AG04450 (cell line): Measurements from ENCODE around the gene KCNK3. TPM values are rescaled to one million over a fixed set of nuclear protein-coding genes. Genes with fewer than 3 reads are reported as not detected.

ENCODE experiments used
- CTCF ChIA-PET: fragments of 300-600, 350-600 bp; formaldehyde crosslinking; extraction: SDS; loops from one replicate; lab custom pipeline; 2022; ENCODE audit warnings: antibody characterized with exemption, inconsistent platforms; lab: Charles Lee
- POLR2A ChIA-PET: fragments of 350-600 bp; formaldehyde crosslinking; extraction: SDS; loops from one replicate; lab custom pipeline; 2021; ENCODE audit warnings: antibody characterized with exemption, inconsistent platforms; lab: Yijun Ruan, JAX
- DNase-seq: peaks from one replicate; pipeline ENCODE4 v3.0.0-alpha.2; 2011; ENCODE audit warnings: low read depth, low spot score
- H3K27ac ChIP-seq: one replicate; pipeline ENCODE4 v1.5.1; 2012; ENCODE audit warnings: low read depth, low read length, control low read depth
- H3K27me3 ChIP-seq: one replicate; pipeline ENCODE4 v1.6.0; 2012; ENCODE audit warnings: low read length; ENCODE audit not compliant: control insufficient read depth, insufficient read depth
- H3K4me3 ChIP-seq: 2 replicates; pipeline ENCODE4 v1.5.1; 2011; ENCODE audit warnings: mild to moderate bottlenecking, low read depth, low read length, control low read depth
- H3K9me3 ChIP-seq: 2 replicates; pipeline ENCODE4 v1.5.1; 2012; ENCODE audit warnings: low read length; ENCODE audit not compliant: control insufficient read depth, insufficient read depth
- polyA plus RNA-seq: library from polyadenylated mRNA; depleted of rRNA; stranded (reverse); fragments of >200 nt; gene quantifications from 2 replicates; pipeline ENCODE4 v1.2.3, GENCODE V29; 2011
- TF ChIP-seq, protein P1 (sequence below): IDR thresholded peaks from 2 replicates; pipeline ENCODE4 v1.5.1; 2011; ENCODE audit warnings: low read depth, low read length, control low read depth, inconsistent platforms

KCNK3 gene
- polyA plus RNA-seq, 1 experiment, result 0.05 TPM

DNA sequence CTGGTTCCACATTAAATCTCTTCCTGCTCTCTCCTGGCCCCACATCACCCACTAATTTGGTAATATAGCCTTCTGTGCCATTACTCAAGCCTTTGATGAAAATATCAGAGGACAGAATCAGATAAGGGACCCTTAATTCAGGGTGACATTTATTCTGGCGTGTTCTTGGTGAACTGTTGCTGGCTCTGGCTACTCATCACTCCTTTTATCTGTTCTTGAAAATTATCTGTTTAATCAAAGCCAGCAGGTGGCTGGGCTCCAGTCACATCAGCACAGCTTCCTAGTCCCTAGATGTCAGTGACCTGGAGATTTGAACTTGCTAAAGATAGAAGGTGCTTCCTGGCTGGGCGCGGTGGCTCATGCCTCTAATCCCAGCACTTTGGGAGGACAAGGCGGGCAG lies 44.7 kb downstream of the KCNK3 start:
- ChIA-PET POLR2A (no interaction called here), CTCF (interaction anchor here (2.9 kb wide), 1 partner anchor 131 kb away, joined by 16 read pairs; no protein-coding TSS in a partner anchor)
- TF ChIP-seq, protein P1, sequence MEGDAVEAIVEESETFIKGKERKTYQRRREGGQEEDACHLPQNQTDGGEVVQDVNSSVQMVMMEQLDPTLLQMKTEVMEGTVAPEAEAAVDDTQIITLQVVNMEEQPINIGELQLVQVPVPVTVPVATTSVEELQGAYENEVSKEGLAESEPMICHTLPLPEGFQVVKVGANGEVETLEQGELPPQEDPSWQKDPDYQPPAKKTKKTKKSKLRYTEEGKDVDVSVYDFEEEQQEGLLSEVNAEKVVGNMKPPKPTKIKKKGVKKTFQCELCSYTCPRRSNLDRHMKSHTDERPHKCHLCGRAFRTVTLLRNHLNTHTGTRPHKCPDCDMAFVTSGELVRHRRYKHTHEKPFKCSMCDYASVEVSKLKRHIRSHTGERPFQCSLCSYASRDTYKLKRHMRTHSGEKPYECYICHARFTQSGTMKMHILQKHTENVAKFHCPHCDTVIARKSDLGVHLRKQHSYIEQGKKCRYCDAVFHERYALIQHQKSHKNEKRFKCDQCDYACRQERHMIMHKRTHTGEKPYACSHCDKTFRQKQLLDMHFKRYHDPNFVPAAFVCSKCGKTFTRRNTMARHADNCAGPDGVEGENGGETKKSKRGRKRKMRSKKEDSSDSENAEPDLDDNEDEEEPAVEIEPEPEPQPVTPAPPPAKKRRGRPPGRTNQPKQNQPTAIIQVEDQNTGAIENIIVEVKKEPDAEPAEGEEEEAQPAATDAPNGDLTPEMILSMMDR, result no peak

DNA sequence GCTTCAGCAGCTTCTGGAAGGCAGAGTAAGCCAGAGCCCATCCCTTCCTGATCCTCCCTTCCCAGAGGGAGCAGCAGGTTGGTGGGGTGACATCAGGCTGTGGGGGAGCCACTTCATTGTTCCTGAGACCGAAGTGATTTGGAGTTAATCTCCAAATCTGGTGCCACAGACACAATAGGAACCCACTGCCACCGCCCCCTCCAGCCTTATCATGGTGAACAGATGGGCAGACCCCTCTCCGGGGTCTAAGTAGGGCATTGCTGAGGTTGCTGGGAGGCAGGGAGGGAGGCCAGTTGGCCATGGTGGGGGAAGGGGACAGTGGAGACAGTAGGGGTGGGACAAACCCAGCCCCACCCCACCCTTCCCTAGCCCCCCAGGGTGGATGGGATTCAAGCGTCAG lies 46.0 kb downstream of the KCNK3 start:
- CTCF ChIA-PET, result interaction anchor here (0.7 to 0.9 kb wide), 2 partner anchors 8 to 161 kb away, joined by 3 read pairs; no protein-coding TSS in a partner anchor
- TF ChIP-seq, protein P1, result no peak
- no peaks in the 10 kb centered on the region for H3K9me3 ChIP-seq
- no peak for DNase-seq
- H3K4me3 ChIP-seq, result no peak overlapping the region
- POLR2A ChIA-PET, result no interaction called here
- peaks cover 6% of the 10 kb centered on the region for H3K27me3 ChIP-seq
- no peak overlapping the region for H3K27ac ChIP-seq

More for the DNA sequence above, 44.7 kb downstream of the KCNK3 start:
- no peak for DNase-seq
- H3K9me3 ChIP-seq, result no peaks in the 10 kb centered on the region
- no peak overlapping the region for H3K27ac ChIP-seq
- peaks cover 17% of the 10 kb centered on the region for H3K27me3 ChIP-seq
- no peak overlapping the region for H3K4me3 ChIP-seq

DNA sequence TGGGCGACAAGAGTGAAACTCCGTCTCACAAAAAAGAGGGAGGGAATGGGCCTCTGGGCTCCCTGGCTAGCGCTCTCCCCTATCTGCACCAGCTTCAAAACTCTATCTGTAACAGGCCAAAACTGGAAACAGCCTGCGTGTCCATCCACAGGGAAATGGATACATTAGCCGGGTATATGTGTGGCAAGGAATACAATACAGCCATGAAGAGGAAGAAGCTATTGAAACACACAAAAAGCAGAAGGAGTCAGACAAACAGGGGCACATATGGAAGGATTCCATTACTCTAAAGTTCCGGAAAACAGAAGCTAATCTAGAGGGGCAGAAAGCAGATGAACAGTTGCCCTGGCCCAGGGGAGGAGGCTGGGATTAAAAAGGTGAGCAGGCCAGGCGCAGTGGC lies 47.0 kb downstream of the KCNK3 start:
- POLR2A ChIA-PET, result no interaction called here
- H3K4me3 ChIP-seq, result no peak overlapping the region
- no peak for DNase-seq
- no peak overlapping the region for H3K27ac ChIP-seq
- CTCF ChIA-PET, result interaction anchor here (1.0 to 1.9 kb wide), 2 partner anchors 134 to 162 kb away, joined by 4 to 11 read pairs; no protein-coding TSS in a partner anchor
- H3K27me3 ChIP-seq, result peaks cover 6% of the 10 kb centered on the region
- TF ChIP-seq, protein P1, result no peak
- H3K9me3 ChIP-seq, result no peaks in the 10 kb centered on the region

DNA sequence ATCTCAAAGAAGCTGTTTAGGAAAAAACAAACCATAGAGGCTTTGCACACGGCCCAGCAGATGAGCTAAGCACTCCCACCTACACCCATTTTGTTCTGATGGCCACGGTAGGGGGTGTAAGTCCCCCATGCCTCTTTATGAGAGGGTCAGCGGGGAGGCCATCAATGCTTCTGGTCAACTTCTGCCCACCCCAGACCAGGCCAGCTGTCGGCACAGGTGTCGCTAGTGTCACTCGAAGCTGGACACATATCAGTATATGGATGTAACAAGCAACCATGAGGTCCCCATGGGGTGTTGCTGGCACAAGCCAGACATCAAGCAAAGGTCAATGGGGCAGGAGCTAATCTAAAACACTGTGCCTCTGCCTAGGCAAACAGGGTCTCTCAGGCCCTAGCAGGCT lies 47.8 kb downstream of the KCNK3 start:
- H3K27me3 ChIP-seq, result peaks cover 6% of the 10 kb centered on the region
- H3K27ac ChIP-seq, result no peak overlapping the region
- no peaks in the 10 kb centered on the region for H3K9me3 ChIP-seq
- ChIA-PET POLR2A (no interaction called here), CTCF (interaction anchor here (0.5 to 2.0 kb wide), 4 partner anchors 30 to 162 kb away, joined by 3 to 11 read pairs (median 4); no protein-coding TSS in a partner anchor)
- TF ChIP-seq, protein P1, result no peak
- H3K4me3 ChIP-seq, result no peak overlapping the region
- DNase-seq, result no peak

DNA sequence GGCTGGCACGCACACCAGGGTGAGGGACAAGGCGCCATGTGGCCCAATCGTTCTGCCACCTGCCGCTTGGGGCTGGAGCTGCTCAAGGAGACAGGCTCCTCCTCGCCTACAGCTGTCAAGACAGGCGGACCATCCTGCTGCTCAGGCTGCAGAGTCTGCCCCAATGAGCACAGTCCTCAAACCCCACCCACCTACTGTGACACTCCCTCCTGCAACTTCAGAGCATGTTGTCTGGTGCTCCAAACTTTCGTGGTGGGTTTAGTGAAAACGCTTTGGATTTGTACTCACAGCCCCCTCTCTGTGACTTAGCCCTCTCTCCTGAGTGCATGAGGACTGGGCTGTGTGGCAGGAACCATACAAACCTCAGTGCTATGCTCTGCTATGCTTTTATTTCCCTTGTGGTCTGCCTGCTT lies 48.4 kb downstream of the KCNK3 start:
- TF ChIP-seq, protein P1, result peak; percentile 15; the same call in 1 of the 2 replicates
- ChIA-PET POLR2A (no interaction called here), CTCF (interaction anchor here (1.0 to 8.9 kb wide), 4 partner anchors 29 to 163 kb away, joined by 3 to 255 read pairs (median 8); no protein-coding TSS in a partner anchor)
- Histone ChIP-seq H3K27ac (no peak overlapping the region), H3K27me3 (peaks cover 6% of the 10 kb centered on the region), H3K4me3 (no peak overlapping the region), H3K9me3 (no peaks in the 10 kb centered on the region)
- no peak for DNase-seq
